ENCODE results near the gene SLC27A4.

DNA sequence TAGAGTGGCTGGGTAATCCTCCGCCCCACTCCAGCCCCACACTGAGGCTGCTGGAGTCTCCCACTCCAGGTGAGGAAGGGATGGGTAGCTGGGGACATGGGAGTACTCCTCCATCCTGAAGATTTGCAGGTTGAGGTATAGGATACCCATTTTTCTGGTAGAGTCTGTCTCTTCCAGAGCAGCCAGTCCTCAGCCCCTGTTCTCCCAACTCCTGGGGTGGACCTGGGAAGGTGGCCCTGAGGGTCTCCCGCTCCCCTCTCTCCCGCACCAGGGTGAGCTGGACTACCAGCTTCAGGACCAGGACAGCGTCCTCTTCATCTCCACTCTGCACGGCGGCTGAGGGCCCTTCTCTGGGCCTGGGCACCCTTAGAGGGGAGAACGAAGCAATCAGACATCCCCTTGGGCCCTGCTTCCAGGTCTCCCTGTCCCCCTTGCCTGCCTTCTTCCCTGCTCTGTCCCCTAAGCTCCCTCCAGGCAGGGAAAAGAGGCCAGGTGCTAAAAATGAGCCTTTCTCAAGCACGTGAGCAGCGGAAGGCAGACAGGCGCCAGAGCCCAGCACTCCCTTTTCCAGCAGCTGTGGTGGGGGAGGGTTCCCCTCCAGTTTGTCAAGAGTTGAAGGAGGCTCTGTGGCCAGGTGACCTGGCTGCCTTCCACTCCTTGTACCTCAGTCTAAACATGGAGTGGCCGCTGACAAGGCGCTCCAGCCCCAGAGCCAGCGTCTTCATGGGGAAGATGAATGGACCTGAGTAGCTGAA is 49.2 kb downstream of the SLC27A4 start:
- TF ChIP-seq, protein P1, sequence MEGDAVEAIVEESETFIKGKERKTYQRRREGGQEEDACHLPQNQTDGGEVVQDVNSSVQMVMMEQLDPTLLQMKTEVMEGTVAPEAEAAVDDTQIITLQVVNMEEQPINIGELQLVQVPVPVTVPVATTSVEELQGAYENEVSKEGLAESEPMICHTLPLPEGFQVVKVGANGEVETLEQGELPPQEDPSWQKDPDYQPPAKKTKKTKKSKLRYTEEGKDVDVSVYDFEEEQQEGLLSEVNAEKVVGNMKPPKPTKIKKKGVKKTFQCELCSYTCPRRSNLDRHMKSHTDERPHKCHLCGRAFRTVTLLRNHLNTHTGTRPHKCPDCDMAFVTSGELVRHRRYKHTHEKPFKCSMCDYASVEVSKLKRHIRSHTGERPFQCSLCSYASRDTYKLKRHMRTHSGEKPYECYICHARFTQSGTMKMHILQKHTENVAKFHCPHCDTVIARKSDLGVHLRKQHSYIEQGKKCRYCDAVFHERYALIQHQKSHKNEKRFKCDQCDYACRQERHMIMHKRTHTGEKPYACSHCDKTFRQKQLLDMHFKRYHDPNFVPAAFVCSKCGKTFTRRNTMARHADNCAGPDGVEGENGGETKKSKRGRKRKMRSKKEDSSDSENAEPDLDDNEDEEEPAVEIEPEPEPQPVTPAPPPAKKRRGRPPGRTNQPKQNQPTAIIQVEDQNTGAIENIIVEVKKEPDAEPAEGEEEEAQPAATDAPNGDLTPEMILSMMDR (IDR thresholded peaks at IDR 0.05): no peak
- TF ChIP-seq EP300 (IDR thresholded peaks at IDR 0.05) (no peak), POLR2A (IDR thresholded peaks at IDR 0.05; ENCODE audit: low read depth) (no peak)

All from esophagus muscularis mucosa (tissue), 4 donors.